ENCODE data around the gene ZNF207.
"Not testable (repeated sequence)": the region's sequence is repeated elsewhere in the genome, so short reads cannot be mapped to it uniquely, and the experiment has no call there.

Gene ZNF207

GRCh38 chr17:32318071-32318470, 31.9 kb upstream of the ZNF207 start:
- Histone ChIP-seq H3K27ac (ENCODE audit: low read depth, low read length) (no peak overlapping the region), H3K9me3 (ENCODE audit: insufficient read depth, low read depth, low read length) (no peaks in the 10 kb centered on the region), H3K27me3 (ENCODE audit: insufficient read depth, low read length) (no peaks in the 10 kb centered on the region), H3K4me3 (ENCODE audit: low read length) (no peak overlapping the region), H3K36me3 (ENCODE audit: insufficient read depth, low read length) (no peaks in the 10 kb centered on the region), H3K9ac (ENCODE audit: low read depth, low read length) (no peak overlapping the region), H3K4me1 (ENCODE audit: insufficient read depth, low read length) (0 out of 2 replicates have a peak, but pooled peaks cover 6% of the 10 kb centered on the region)
- 97% methylated on average over 6 of the region's 8 CpGs for WGBS

GRCh38 chr17:32319548-32319905, 30.4 kb upstream of the ZNF207 start:
- Histone ChIP-seq H3K4me1 (ENCODE audit: insufficient read depth, low read length) (peaks cover 18% of the 10 kb centered on the region), H3K9ac (ENCODE audit: low read depth, low read length) (no peak overlapping the region), H3K36me3 (ENCODE audit: insufficient read depth, low read length) (no peaks in the 10 kb centered on the region), H3K4me3 (ENCODE audit: low read length) (no peak overlapping the region), H3K9me3 (ENCODE audit: insufficient read depth, low read depth, low read length) (no peaks in the 10 kb centered on the region), H3K27ac (ENCODE audit: low read depth, low read length) (no peak overlapping the region), H3K27me3 (ENCODE audit: insufficient read depth, low read length) (no peaks in the 10 kb centered on the region)
- WGBS, result 28% methylated on average over 5 of the region's 5 CpGs

GRCh38 chr17:32320080-32320479, 29.9 kb upstream of the ZNF207 start:
- not testable (repeated sequence) for H3K4me3 ChIP-seq (ENCODE audit: low read length); H3K27me3 ChIP-seq (ENCODE audit: insufficient read depth, low read length); H3K9ac ChIP-seq (ENCODE audit: low read depth, low read length); H3K9me3 ChIP-seq (ENCODE audit: insufficient read depth, low read depth, low read length); H3K27ac ChIP-seq (ENCODE audit: low read depth, low read length); H3K36me3 ChIP-seq (ENCODE audit: insufficient read depth, low read length)
- 97% methylated on average over 5 of the region's 6 CpGs for WGBS
- H3K4me1 ChIP-seq (ENCODE audit: insufficient read depth, low read length), result peaks cover 20% of the 10 kb centered on the region

- Histone ChIP-seq H3K9me3 (ENCODE audit: insufficient read depth, low read depth, low read length) (no peaks in the 10 kb centered on the region), H3K4me3 (ENCODE audit: low read length) (no peak overlapping the region), H3K9ac (ENCODE audit: low read depth, low read length) (no peak overlapping the region), H3K27ac (ENCODE audit: low read depth, low read length) (no peak overlapping the region), H3K4me1 (ENCODE audit: insufficient read depth, low read length) (peaks cover 14% of the 10 kb centered on the region), H3K36me3 (ENCODE audit: insufficient read depth, low read length) (no peaks in the 10 kb centered on the region), H3K27me3 (ENCODE audit: insufficient read depth, low read length) (no peaks in the 10 kb centered on the region)
- WGBS, result 95% methylated on average over 15 of the region's 15 CpGs
Measured at GRCh38 chr17:32320847-32321246, 29.1 kb upstream of the ZNF207 start.

DNA sequence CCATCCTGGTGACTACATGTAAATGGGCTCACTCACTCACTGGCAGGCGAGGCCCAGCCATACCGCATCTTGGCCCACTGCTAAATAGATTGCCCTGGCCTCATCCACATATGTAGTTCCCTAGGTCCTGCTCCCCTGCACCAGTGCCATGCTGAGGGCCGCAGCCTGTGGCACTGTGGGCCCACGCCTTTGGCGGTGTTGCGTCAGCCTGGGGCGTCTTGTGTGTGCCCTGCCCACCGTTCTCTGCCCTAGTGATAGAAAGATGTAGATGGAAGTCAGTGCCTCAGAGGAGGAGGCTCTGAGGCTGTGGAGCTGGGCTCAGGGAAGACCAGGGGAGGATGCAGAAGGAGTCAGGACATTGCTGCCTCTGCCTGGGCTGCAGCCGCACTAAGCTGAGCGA, 26.9 kb upstream of the ZNF207 start:
- Histone ChIP-seq H3K36me3 (ENCODE audit: insufficient read depth, low read length) (no peaks in the 10 kb centered on the region), H3K27me3 (ENCODE audit: insufficient read depth, low read length) (no peaks in the 10 kb centered on the region), H3K4me3 (ENCODE audit: low read length) (no peak overlapping the region), H3K27ac (ENCODE audit: low read depth, low read length) (no peak overlapping the region), H3K4me1 (ENCODE audit: insufficient read depth, low read length) (peaks cover 14% of the 10 kb centered on the region), H3K9me3 (ENCODE audit: insufficient read depth, low read depth, low read length) (no peaks in the 10 kb centered on the region), H3K9ac (ENCODE audit: low read depth, low read length) (no peak overlapping the region)
- 94% methylated on average over 10 of the region's 10 CpGs for whole genome bisulfite sequencing

DNA sequence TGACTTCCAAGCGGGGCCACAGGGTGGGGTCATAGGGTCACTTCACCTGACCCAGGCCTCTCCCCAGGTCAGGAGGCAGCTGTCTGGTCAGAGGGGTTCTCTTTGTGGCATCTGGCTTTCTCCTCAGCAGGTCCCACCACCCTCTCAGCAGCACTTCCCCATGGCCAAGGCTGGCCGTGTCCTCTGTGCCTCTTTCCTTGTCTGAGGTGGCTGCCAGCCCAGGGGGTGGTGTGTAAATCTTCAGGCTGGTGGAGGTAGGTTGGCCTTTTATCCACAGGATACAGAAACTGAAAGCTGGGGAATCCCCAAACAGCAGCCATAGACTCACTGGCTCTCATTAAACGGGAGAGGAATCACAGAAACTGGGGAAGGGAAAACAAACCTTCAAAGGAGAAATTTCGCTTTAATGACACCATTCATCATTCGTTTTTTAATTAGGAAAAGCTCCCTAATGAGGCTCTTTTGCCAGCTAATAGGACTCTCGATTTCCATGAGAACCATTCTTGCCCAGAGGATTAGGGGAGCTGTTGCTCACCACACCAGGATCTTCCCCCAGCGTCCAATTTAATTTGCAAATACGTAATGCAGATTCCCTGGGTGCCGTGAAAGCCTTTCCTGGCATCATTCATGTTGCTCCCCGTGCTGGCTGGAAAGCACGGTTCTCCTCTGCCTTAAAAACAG, 26.0 kb upstream of the ZNF207 start:
- Histone ChIP-seq H3K4me1 (ENCODE audit: insufficient read depth, low read length) (peaks cover 14% of the 10 kb centered on the region), H3K4me3 (ENCODE audit: low read length) (no peak overlapping the region), H3K9me3 (ENCODE audit: insufficient read depth, low read depth, low read length) (no peaks in the 10 kb centered on the region), H3K9ac (ENCODE audit: low read depth, low read length) (no peak overlapping the region), H3K27ac (ENCODE audit: low read depth, low read length) (peak overlapping the region; percentile 20; the same call in 1 of the 2 replicates), H3K27me3 (ENCODE audit: insufficient read depth, low read length) (no peaks in the 10 kb centered on the region), H3K36me3 (ENCODE audit: insufficient read depth, low read length) (no peaks in the 10 kb centered on the region)
- 34% methylated on average over 10 of the region's 11 CpGs for WGBS

DNA sequence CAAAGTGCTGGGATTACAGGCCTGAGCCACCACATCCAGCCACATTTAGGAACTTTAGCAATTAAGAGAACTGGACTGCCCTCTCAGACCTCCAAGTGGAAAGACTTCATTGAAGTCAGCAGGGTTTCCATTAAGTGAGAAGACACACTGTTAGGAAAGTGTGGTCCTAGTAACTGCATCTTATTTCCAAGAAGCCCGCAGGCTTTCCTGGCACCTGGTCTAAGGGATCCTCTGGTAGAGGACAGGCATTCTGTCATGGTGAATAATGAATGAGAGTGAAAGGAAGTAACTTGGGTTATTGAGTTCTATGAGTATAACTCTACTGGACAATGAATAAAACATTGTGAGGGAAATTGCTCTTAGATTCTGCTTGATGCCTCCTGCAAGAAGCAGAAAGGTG, 22.0 kb upstream of the ZNF207 start:
- peaks cover 18% of the 10 kb centered on the region for H3K36me3 ChIP-seq (ENCODE audit: insufficient read depth, low read length)
- no peaks in the 10 kb centered on the region for H3K9me3 ChIP-seq (ENCODE audit: insufficient read depth, low read depth, low read length)
- H3K9ac ChIP-seq (ENCODE audit: low read depth, low read length), result no peak overlapping the region
- H3K4me3 ChIP-seq (ENCODE audit: low read length), result no peak overlapping the region
- no peaks in the 10 kb centered on the region for H3K27me3 ChIP-seq (ENCODE audit: insufficient read depth, low read length)
- WGBS, result 90% methylated on average over 1 of the region's 1 CpG
- peaks cover 14% of the 10 kb centered on the region for H3K4me1 ChIP-seq (ENCODE audit: insufficient read depth, low read length)
- H3K27ac ChIP-seq (ENCODE audit: low read depth, low read length), result no peak overlapping the region

- no peak overlapping the region for H3K27ac ChIP-seq (ENCODE audit: low read depth, low read length)
- no peak overlapping the region for H3K4me3 ChIP-seq (ENCODE audit: low read length)
- no peak overlapping the region for H3K9ac ChIP-seq (ENCODE audit: low read depth, low read length)
- peaks cover 41% of the 10 kb centered on the region for H3K36me3 ChIP-seq (ENCODE audit: insufficient read depth, low read length)
- H3K27me3 ChIP-seq (ENCODE audit: insufficient read depth, low read length), result no peaks in the 10 kb centered on the region
- no peaks in the 10 kb centered on the region for H3K4me1 ChIP-seq (ENCODE audit: insufficient read depth, low read length)
- no peaks in the 10 kb centered on the region for H3K9me3 ChIP-seq (ENCODE audit: insufficient read depth, low read depth, low read length)
- 95% methylated on average over 3 of the region's 3 CpGs for WGBS
Measured at GRCh38 chr17:32330147-32330546, 19.8 kb upstream of the ZNF207 start.

DNA sequence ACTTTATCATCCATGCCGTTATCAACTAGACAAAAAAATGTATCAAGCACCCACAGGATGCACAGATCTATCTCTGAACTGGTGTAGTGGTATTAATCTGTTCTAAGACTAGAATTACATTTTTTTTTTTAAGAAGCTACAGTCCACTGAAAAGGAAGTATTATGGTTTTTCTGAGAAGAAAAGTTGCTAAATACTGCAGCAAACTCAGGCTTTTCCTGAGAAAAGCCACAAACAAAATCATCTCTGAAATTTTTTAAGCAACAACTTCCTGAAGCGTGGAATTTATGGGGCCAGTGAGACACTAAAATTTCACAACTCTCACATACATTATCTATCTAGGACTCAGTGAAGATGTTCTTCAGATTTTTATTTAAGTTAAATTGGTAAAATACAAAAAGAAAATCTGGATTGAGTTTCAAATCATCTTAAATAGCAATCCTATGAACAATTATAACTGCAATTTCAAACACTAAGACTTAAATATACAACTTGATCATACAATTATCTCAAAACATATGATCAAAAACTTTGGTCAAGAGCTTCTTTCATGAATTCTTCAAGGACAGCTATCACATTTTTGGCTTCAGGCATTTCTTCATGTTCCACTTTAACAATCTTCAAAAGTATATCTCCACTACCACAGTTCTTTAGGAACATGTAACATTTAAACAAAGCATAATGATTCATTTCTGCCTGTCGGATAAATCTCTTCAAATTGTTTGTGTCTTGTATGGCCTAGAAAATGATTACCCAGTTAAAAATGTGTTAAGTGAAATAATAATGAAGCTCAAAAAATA, 18.5 kb upstream of the ZNF207 start:
- WGBS, result 96% methylated on average over 3 of the region's 3 CpGs
- no peak overlapping the region for H3K9ac ChIP-seq (ENCODE audit: low read depth, low read length)
- no peaks in the 10 kb centered on the region for H3K4me1 ChIP-seq (ENCODE audit: insufficient read depth, low read length)
- H3K36me3 ChIP-seq (ENCODE audit: insufficient read depth, low read length), result peaks cover 52% of the 10 kb centered on the region
- no peaks in the 10 kb centered on the region for H3K27me3 ChIP-seq (ENCODE audit: insufficient read depth, low read length)
- no peaks in the 10 kb centered on the region for H3K9me3 ChIP-seq (ENCODE audit: insufficient read depth, low read depth, low read length)
- no peak overlapping the region for H3K4me3 ChIP-seq (ENCODE audit: low read length)
- no peak overlapping the region for H3K27ac ChIP-seq (ENCODE audit: low read depth, low read length)

- Histone ChIP-seq H3K4me1 (ENCODE audit: insufficient read depth, low read length) (no peaks in the 10 kb centered on the region), H3K9ac (ENCODE audit: low read depth, low read length) (no peak overlapping the region), H3K4me3 (ENCODE audit: low read length) (no peak overlapping the region), H3K27me3 (ENCODE audit: insufficient read depth, low read length) (no peaks in the 10 kb centered on the region), H3K27ac (ENCODE audit: low read depth, low read length) (no peak overlapping the region), H3K36me3 (ENCODE audit: insufficient read depth, low read length) (peaks cover 69% of the 10 kb centered on the region), H3K9me3 (ENCODE audit: insufficient read depth, low read depth, low read length) (no peaks in the 10 kb centered on the region)
- 98% methylated on average over 1 of the region's 2 CpGs for WGBS
Measured at GRCh38 chr17:32333187-32333586, 16.8 kb upstream of the ZNF207 start.

- no peak overlapping the region for H3K9ac ChIP-seq (ENCODE audit: low read depth, low read length)
- no peaks in the 10 kb centered on the region for H3K27me3 ChIP-seq (ENCODE audit: insufficient read depth, low read length)
- H3K9me3 ChIP-seq (ENCODE audit: insufficient read depth, low read depth, low read length), result no peaks in the 10 kb centered on the region
- no peaks in the 10 kb centered on the region for H3K4me1 ChIP-seq (ENCODE audit: insufficient read depth, low read length)
- H3K4me3 ChIP-seq (ENCODE audit: low read length), result no peak overlapping the region
- H3K27ac ChIP-seq (ENCODE audit: low read depth, low read length), result no peak overlapping the region
- H3K36me3 ChIP-seq (ENCODE audit: insufficient read depth, low read length), result peaks cover 86% of the 10 kb centered on the region
Measured at GRCh38 chr17:32335046-32335445, 14.9 kb upstream of the ZNF207 start.
